ENCODE results near the gene ZNF423.

ZNF423 gene

GRCh38 chr16:49498666-49499413 is 357.1 kb downstream of the ZNF423 start:
- no peak for DNase-seq

- no peak for DNase-seq
Measured at GRCh38 chr16:49498264-49498663, 357.6 kb downstream of the ZNF423 start.

GRCh38 chr16:49497466-49497865 is 358.4 kb downstream of the ZNF423 start:
- DNase-seq = no peak

- no peak for DNase-seq
Measured at GRCh38 chr16:49496656-49497055, 359.3 kb downstream of the ZNF423 start.

- no peak for DNase-seq
Measured at GRCh38 chr16:49495596-49496355, 360.1 kb downstream of the ZNF423 start.

GRCh38 chr16:49494891-49495566 is 360.9 kb downstream of the ZNF423 start:
- DNase-seq = no peak

- DNase-seq = no peak
Measured at GRCh38 chr16:49494474-49494873, 361.4 kb downstream of the ZNF423 start.

GRCh38 chr16:49493836-49494235 is 362.1 kb downstream of the ZNF423 start:
- no peak for DNase-seq

GRCh38 chr16:49492896-49493626 is 362.9 kb downstream of the ZNF423 start:
- no peak for DNase-seq

- peak in 3 of 5 donors; percentile 12 to 26 (median 21) for DNase-seq
Measured at GRCh38 chr16:49491771-49492761, 363.8 kb downstream of the ZNF423 start.

- no peak for DNase-seq
Measured at GRCh38 chr16:49491106-49491670, 364.7 kb downstream of the ZNF423 start.

- no peak for DNase-seq
Measured at GRCh38 chr16:49490321-49490705, 365.6 kb downstream of the ZNF423 start.

GRCh38 chr16:49489686-49490320 is 366.1 kb downstream of the ZNF423 start:
- DNase-seq = no peak

GRCh38 chr16:49488740-49489525 is 367.0 kb downstream of the ZNF423 start:
- no peak for DNase-seq

GRCh38 chr16:49488336-49488735 is 367.6 kb downstream of the ZNF423 start:
- DNase-seq = no peak

- no peak for DNase-seq
Measured at GRCh38 chr16:49487746-49488145, 368.2 kb downstream of the ZNF423 start.

- no peak for DNase-seq
Measured at GRCh38 chr16:49486400-49486799, 369.5 kb downstream of the ZNF423 start.

GRCh38 chr16:49485663-49486062 is 370.2 kb downstream of the ZNF423 start:
- DNase-seq = no peak

GRCh38 chr16:49484936-49485335 is 371.0 kb downstream of the ZNF423 start:
- DNase-seq = no peak

- DNase-seq = no peak
Measured at GRCh38 chr16:49484451-49484849, 371.5 kb downstream of the ZNF423 start.

All from T-helper 1 cell (primary cell).